Stomach smooth muscle (tissue), 2 donors: Measurements from ENCODE around the gene CKLF.

Experiments used
- H3K27ac ChIP-seq: one replicate; pipeline ENCODE4 v1.7.0; 2013; ENCODE audit warnings: mild to moderate bottlenecking, low read length, inconsistent platforms
- H3K27me3 ChIP-seq, 2 donors: one replicate each; pipeline ENCODE4 v1.7.0; 2013; ENCODE audit warnings: low read length in 2 of 2; ENCODE audit not compliant: insufficient read depth in 2 of 2, control insufficient read depth in 1 of 2
- H3K36me3 ChIP-seq, 2 donors: one replicate each; pipeline ENCODE4 v1.7.0; 2013; ENCODE audit warnings: low read length in 2 of 2; ENCODE audit not compliant: control insufficient read depth in 2 of 2, insufficient read depth in 2 of 2
- H3K4me1 ChIP-seq: one replicate; pipeline ENCODE4 v1.7.0; 2013; ENCODE audit warnings: low read length; ENCODE audit not compliant: control insufficient read depth, insufficient read depth
- H3K4me3 ChIP-seq, 2 donors: one replicate each; pipeline ENCODE4 v1.7.0; 2013; ENCODE audit warnings: low read length in 2 of 2
- H3K9ac ChIP-seq, 2 donors: one replicate each; pipeline ENCODE4 v1.7.0; 2013; ENCODE audit warnings: low read length in 2 of 2, mild to moderate bottlenecking in 1 of 2
- H3K9me3 ChIP-seq, 2 donors: one replicate each; pipeline ENCODE4 v1.7.0; 2013; ENCODE audit warnings: low read length in 2 of 2; ENCODE audit not compliant: control insufficient read depth in 2 of 2
- donor health status: healthy.
- donor health status: Pancreatic carcinoma.

CKLF gene

DNA sequence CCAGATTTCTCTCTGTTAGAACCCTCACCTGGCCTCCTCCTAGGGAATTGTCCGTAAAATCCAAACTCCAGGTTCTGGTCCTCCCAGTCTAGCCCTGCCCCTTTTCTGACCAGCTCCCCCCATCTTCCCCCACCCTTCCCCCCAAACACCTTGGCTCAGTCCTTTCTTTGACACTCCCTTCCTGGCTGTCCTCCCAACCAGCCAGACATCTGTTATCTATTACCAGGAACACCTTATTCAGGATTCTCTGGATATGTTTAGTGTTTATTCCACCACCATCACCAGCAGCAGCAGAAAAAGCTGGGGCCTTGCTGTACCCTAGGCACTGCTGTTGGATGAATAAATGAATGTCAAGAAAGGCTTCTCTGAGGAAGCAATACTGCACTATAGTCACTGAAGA lies 48.1 kb downstream of the CKLF start:
- H3K36me3 ChIP-seq: no peaks in the 10 kb centered on the region
- H3K4me3 ChIP-seq: no peak overlapping the region
- H3K27me3 ChIP-seq: peaks cover 13 to 18% of the 10 kb centered on the region in 2 donors

DNA sequence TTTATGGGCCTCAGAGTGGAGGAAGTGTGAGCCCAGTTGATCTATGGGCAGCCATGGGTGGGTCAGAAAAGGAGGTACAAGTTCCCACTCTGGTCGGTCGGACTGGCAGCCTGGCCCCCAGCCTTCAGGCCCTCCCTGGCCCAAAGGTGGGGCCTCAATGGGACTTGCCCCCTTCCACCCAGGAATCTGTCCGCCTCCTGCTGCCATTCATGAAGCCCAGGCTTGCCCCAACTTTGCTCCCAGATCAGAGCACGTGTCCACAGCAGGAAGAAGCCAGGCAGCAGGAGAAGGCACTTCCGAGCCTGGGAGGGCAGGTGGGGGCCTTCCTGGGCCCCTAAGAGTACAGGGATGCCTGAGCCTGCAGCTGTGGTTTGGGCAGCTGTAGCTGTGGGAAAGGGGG lies 49.1 kb downstream of the CKLF start:
- peaks cover 13 to 18% of the 10 kb centered on the region in 2 donors for H3K27me3 ChIP-seq

More for the DNA sequence above, 48.1 kb downstream of the CKLF start:
- Histone ChIP-seq H3K9me3 (no peaks in the 10 kb centered on the region), H3K4me1 (peaks cover 7% of the 10 kb centered on the region), H3K9ac (no peak overlapping the region), H3K27ac (no peak overlapping the region)

DNA sequence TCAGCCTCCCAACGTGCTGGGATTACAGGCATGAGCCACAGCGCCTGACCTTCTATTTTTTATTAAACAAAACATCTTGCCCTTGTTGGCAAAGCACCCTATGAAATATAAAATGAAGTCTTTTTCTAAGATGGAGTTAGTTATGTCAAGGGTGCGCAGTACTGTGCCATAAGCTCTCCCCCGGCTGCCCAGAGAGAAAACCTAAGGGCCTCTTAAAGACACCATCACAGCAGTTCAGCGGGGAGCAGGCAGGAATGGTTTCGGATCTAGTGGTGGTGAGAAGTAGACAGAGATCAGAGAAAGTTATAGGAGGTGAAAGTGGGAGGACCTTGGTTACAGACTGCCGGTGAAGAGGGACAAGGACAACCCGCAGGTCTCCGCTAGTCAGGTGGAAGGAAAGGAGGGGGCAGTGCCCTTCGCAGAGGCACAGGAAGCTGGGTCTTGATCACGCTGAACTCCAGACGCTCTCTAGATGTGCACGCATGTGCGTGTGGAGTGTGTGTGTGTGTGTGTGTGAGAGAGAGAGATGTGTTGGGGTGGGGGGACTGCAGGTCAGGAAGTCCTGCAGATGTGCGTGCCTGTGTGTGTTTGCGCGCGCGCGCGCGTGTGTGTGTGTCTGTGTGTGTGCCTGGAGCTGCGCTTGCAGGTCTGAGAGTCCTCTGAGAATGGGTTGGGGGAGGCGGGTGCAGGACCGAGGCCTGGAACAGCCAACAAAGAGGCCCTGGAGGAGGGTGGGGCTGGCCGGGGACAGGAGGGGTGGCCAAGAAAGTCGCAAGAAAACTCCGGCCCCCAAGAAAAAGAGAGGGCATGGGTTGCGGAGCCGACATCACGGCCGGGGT lies 51.4 kb downstream of the CKLF start:
- Histone ChIP-seq H3K4me1 (peaks cover 20% of the 10 kb centered on the region), H3K36me3 (no peaks in the 10 kb centered on the region), H3K9ac (peak overlapping the region in 1 of 2 donors; percentile 26), H3K4me3 (peak overlapping the region; percentile 63 to 74), H3K27ac (no peak overlapping the region), H3K9me3 (no peaks in the 10 kb centered on the region), H3K27me3 (peaks cover 13 to 18% of the 10 kb centered on the region in 2 donors)

More for the DNA sequence above, 49.1 kb downstream of the CKLF start:
- H3K36me3 ChIP-seq: no peaks in the 10 kb centered on the region
- H3K4me3 ChIP-seq: no peak overlapping the region
- H3K9ac ChIP-seq: no peak overlapping the region
- H3K4me1 ChIP-seq: peaks cover 13% of the 10 kb centered on the region
- no peak overlapping the region for H3K27ac ChIP-seq
- H3K9me3 ChIP-seq: no peaks in the 10 kb centered on the region

DNA sequence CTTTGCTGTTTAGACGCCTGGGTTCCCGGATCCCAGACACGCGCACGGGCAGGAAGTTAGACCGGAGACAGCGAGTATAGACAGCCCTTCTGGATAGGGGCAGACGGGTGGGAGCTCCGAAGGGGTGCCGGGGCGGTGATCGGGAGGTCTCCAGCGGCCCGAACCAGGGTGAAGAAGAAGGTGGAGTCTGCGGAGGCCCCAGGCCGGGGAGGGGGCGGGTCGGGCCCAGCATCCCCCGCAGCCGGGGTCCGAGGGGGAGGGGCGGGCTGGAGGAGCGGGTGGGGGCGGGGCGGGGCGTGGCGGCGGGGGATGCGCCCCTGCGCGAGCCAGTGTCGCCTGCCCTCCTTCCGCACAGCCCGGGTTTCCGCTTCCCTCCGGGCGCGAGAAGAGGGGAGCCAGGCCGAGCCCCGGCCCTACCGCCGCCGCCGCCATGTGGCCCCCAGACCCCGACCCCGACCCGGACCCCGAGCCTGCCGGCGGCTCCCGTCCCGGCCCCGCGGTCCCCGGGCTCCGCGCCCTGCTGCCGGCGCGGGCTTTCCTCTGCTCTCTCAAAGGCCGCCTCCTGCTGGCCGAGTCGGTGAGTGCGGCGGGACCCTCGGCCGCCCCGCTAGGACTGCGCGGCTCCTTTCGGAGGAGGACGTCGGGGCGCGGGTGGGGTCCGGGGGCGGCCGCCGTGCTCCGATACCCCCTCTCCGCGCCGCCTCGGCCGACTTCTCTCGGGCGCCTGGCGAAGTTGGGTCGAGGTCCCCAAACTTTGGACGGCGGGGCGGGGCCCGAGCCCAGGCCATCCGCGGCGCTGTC lies 52.2 kb downstream of the CKLF start, which contains the start of gene CMTM3:
Gene CMTM3 (plus strand): TSS at position 329 of the 801 bp plus-strand sequence. CDS start 102 bp downstream, at position 431.
- Histone ChIP-seq H3K36me3 (peaks cover 0 to under 1% of the 10 kb centered on the region in 2 donors), H3K9me3 (no peaks in the 10 kb centered on the region), H3K27me3 (peaks cover 13 to 18% of the 10 kb centered on the region in 2 donors), H3K27ac (peak within 1 kb of the TSS; percentile 37), H3K4me3 (peak within 1 kb of the TSS; percentile 63 to 74), H3K9ac (peak within 1 kb of the TSS in 1 of 2 donors; percentile 58), H3K4me1 (peaks cover 22% of the 10 kb centered on the region)

DNA sequence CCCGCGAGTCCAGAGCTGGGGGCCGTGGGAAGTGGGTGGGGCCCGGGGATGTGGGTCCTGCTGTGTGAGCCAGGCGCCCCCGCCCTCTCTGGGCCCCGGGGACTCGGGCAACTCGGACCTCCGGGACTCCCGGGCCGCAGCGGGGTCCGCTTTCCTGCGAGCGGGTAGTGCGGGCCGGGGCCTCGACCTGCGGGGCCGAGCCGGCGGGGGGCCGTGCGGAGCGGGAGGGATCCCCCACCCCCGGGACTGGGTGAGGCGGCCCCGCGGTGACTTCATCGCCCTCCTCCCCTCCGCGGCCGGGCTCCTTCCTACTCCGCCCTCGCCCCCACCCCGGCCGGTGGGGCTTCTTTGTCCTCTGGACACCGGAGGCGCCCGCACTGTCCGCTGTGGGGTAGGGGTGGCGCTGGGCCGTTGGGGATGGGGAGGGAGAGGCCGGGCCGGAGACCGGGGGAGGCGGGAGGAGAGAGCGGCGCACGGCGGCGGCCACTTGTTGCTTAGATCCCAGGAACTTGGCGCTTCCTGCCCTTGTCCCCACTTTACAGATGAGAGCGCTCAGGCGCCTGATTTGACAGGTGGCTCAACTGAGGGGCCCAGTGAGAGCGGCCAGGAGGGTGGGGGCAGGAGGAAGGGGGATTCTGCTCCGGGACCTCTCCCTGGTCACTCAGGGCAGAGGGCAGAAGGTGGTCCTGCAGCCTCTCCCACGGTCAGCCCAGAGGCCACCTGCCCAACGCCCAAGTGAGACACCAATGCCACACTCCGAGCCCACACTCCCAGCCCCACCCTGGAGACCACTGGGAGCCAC lies 53.0 kb downstream of the CKLF start:
- H3K27me3 ChIP-seq: peaks cover 13 to 16% of the 10 kb centered on the region in 2 donors
- peaks cover 22% of the 10 kb centered on the region for H3K4me1 ChIP-seq
- peak overlapping the region; percentile 12 to 74 for H3K4me3 ChIP-seq
- H3K36me3 ChIP-seq: peaks cover 0 to 5% of the 10 kb centered on the region in 2 donors
- peak overlapping the region in 1 of 2 donors; percentile 58 for H3K9ac ChIP-seq
- no peaks in the 10 kb centered on the region for H3K9me3 ChIP-seq
- peak overlapping the region; percentile 37 for H3K27ac ChIP-seq

- Histone ChIP-seq H3K27ac (peak overlapping the region; percentile 37), H3K9me3 (no peaks in the 10 kb centered on the region), H3K9ac (peak overlapping the region in 1 of 2 donors; percentile 44), H3K36me3 (peaks cover 0 to 7% of the 10 kb centered on the region in 2 donors), H3K4me1 (peaks cover 22% of the 10 kb centered on the region), H3K27me3 (peaks cover 13 to 15% of the 10 kb centered on the region in 2 donors), H3K4me3 (peak overlapping the region in 1 of 2 donors; percentile 74)
These were observed 53.8 kb downstream of the CKLF start for GRCh38 chr16:66605979-66606751.

DNA sequence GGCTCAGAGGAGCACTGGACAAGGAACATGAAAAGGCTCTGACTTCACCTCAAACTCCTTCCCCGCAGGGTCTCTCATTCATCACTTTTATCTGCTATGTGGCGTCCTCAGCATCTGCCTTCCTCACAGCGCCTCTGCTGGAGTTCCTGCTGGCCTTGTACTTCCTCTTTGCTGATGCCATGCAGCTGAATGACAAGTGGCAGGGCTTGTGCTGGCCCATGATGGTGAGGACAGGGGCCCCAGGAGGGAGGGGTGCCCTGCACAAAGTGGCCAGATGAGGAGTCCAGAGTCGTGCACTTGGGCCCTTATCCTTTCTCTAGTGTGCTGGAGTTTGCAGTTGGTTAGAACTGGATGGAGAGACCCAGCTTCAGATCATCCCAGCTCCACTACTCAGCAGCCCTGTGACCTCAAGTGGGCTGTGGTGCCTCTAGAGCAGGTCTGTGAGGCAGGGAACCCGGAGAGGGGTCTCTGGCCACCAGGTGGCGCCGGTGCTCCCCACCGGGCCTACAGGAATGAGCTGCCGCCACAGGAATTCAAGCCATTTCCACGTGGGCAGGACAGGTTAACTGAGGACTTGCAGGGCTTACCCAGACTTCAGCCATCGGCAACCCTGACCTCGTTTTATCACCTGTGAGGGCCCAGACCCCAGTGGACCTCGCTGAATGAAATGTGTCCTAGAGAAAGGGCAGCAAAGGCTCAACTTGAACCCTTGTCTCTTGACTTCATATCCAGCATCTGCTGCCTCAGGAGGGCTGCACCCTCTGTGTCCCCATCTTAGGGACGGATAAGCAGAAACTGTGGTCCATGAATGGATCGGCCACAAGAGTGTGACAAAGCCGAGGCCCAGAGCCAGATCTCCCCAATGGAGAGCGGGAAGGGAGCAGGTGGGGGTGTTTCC lies 56.1 kb downstream of the CKLF start:
- H3K27ac ChIP-seq: peak overlapping the region; percentile 41
- H3K9ac ChIP-seq: peak overlapping the region in 1 of 2 donors; percentile 29
- no peak overlapping the region for H3K4me3 ChIP-seq
- H3K27me3 ChIP-seq: peaks cover 4 to 5% of the 10 kb centered on the region in 2 donors
- peaks cover 0 to 12% of the 10 kb centered on the region in 2 donors for H3K36me3 ChIP-seq
- H3K4me1 ChIP-seq: peaks cover 22% of the 10 kb centered on the region
- H3K9me3 ChIP-seq: no peaks in the 10 kb centered on the region

- peaks cover 0 to 13% of the 10 kb centered on the region in 2 donors for H3K36me3 ChIP-seq
These were observed 56.7 kb downstream of the CKLF start for GRCh38 chr16:66609139-66609510.

More at GRCh38 chr16:66609139-66609510, 56.7 kb downstream of the CKLF start:
- no peaks in the 10 kb centered on the region for H3K27me3 ChIP-seq
- H3K4me1 ChIP-seq: peaks cover 19% of the 10 kb centered on the region
- peak overlapping the region in 1 of 2 donors; percentile 29 for H3K9ac ChIP-seq
- peak overlapping the region; percentile 41 for H3K27ac ChIP-seq
- H3K9me3 ChIP-seq: no peaks in the 10 kb centered on the region
- H3K4me3 ChIP-seq: no peak overlapping the region
